HepG2 (cell line): ENCODE results near the gene ABCB10. TPM values are rescaled to one million over a fixed set of nuclear protein-coding genes. Genes with fewer than 3 reads are reported as not detected.

Experiments
- ATM ChIP-seq: fragments of 450-650 bp; IDR thresholded peaks from 2 replicates; pipeline ENCODE4 v1.7.1; 2017; ENCODE audit warnings: mild to moderate bottlenecking, borderline replicate concordance
- CBX1 ChIP-seq: IDR thresholded peaks from one replicate; pipeline ENCODE4 v1.6.1; 2016; ENCODE audit warnings: antibody characterized with exemption, low read depth
- FOXO1 ChIP-seq: sonication (generic); formaldehyde crosslinking; IDR thresholded peaks from 2 replicates; pipeline ENCODE4 v1.4.0; 2020; ENCODE audit warnings: missing genetic modification reagents
- RAD21 ChIP-seq: fragments of 450-650 bp; formaldehyde crosslinking; IDR thresholded peaks from 2 replicates; pipeline ENCODE4 v1.5.0; 2020; ENCODE audit warnings: mild to moderate bottlenecking
- TRIM24 ChIP-seq: sonication (generic); formaldehyde crosslinking; IDR thresholded peaks from 2 replicates; pipeline ENCODE4 v1.8.0; 2022; ENCODE audit warnings: mild to moderate bottlenecking, missing genetic modification reagents
- ZFP36L2 ChIP-seq: sonication (generic); formaldehyde crosslinking; IDR thresholded peaks from 2 replicates; pipeline ENCODE4 v1.4.0; 2020; ENCODE audit warnings: missing genetic modification reagents
- ZGPAT ChIP-seq: IDR thresholded peaks from 2 replicates; pipeline ENCODE4 v1.6.1; 2016; ENCODE audit warnings: mild to moderate bottlenecking
- ZNF775 ChIP-seq: sonication (generic); formaldehyde crosslinking; IDR thresholded peaks from 2 replicates; pipeline ENCODE4 v1.4.0; 2020; ENCODE audit warnings: missing genetic modification reagents, mild to moderate bottlenecking, moderate library complexity, borderline replicate concordance
- polyA plus RNA-seq, 8 experiments: library from polyadenylated mRNA; depleted of rRNA in 3 of 8; stranded (reverse) in 7 of 8; unstranded in 1 of 8; fragments of >200 nt; fragmentation: Illumina TruSeq in 4 of 8; extraction: Trizol in 4 of 8; gene quantifications; 2 replicates each; pipeline versions ENCODE4 v1.2.1 to v1.2.3, GENCODE V29; 2011 to 2016; ENCODE audit warnings: low read depth in 4 of 8, missing spikeins in 1 of 8, mixed read lengths in 1 of 8; ENCODE audit not compliant: insufficient read depth in 1 of 8
- total RNA-seq, 5 experiments: library from RNA; depleted of rRNA; stranded (reverse); fragments of >200 nt; fragmentation: Illumina TruSeq; extraction: Trizol; gene quantifications; 2 replicates each; pipeline ENCODE4 v1.2.3, GENCODE V29; 2016; ENCODE audit warnings: low read depth in 1 of 5
- TF ChIP-seq, protein P1 (sequence below): IDR thresholded peaks from 2 replicates; pipeline ENCODE4 v1.4.0; 2020; ENCODE audit warnings: mild to moderate bottlenecking, missing genetic modification reagents
- TF ChIP-seq, protein P2 (sequence below): sonication (generic); formaldehyde crosslinking; IDR thresholded peaks from 2 replicates; pipeline ENCODE4 v1.9.0; 2021; ENCODE audit warnings: missing genetic modification reagents, borderline replicate concordance
- TF ChIP-seq, protein P3 (sequence below): sonication (generic); formaldehyde crosslinking; IDR thresholded peaks from 2 replicates; pipeline ENCODE4 v1.4.0; 2020; ENCODE audit warnings: missing genetic modification reagents
- TF ChIP-seq, protein P4 (sequence below): sonication (generic); formaldehyde crosslinking; IDR thresholded peaks from 2 replicates; pipeline ENCODE4 v1.9.0; 2021; ENCODE audit warnings: mild to moderate bottlenecking, missing genetic modification reagents

ABCB10 gene
- total and polyA plus RNA-seq, 2 of the 13 experiments (the other 11 are each of a cell fraction or from before 2014, with no cell fraction given) = 11.2 to 28.9 TPM

DNA sequence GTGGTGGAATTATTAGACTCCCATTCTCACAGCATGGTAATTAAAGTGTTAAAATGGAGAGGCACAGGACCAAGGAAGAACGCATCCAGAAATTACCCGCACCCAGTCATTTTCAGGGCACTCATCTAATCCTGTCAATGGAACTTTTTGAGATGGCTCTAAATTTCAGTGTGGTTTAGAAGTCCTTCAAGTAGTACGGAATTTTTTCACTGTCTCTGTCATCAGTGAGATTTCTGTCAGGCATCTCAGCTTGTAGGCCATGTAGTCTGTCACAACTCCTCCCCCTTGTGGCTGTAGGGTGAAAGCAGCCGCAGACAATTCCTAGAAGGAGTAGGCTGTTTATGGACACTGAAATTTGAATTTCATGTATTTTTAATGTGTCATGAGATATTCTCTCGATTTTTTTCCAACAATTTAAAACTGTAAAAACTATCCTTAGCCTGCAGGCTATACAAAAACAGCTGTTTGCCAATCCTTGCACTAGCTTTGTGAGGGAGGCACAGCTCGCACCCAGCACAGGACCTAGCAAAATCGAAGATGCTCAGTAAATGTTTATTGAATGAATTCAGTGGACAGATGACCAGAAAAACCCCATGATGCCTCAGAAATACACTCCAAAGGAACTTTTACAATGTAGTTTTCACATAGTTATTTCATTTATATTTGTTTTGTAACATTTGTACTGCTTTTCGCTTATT lies 43.8 kb downstream of the ABCB10 start (continued):
- TF ChIP-seq, protein P1, sequence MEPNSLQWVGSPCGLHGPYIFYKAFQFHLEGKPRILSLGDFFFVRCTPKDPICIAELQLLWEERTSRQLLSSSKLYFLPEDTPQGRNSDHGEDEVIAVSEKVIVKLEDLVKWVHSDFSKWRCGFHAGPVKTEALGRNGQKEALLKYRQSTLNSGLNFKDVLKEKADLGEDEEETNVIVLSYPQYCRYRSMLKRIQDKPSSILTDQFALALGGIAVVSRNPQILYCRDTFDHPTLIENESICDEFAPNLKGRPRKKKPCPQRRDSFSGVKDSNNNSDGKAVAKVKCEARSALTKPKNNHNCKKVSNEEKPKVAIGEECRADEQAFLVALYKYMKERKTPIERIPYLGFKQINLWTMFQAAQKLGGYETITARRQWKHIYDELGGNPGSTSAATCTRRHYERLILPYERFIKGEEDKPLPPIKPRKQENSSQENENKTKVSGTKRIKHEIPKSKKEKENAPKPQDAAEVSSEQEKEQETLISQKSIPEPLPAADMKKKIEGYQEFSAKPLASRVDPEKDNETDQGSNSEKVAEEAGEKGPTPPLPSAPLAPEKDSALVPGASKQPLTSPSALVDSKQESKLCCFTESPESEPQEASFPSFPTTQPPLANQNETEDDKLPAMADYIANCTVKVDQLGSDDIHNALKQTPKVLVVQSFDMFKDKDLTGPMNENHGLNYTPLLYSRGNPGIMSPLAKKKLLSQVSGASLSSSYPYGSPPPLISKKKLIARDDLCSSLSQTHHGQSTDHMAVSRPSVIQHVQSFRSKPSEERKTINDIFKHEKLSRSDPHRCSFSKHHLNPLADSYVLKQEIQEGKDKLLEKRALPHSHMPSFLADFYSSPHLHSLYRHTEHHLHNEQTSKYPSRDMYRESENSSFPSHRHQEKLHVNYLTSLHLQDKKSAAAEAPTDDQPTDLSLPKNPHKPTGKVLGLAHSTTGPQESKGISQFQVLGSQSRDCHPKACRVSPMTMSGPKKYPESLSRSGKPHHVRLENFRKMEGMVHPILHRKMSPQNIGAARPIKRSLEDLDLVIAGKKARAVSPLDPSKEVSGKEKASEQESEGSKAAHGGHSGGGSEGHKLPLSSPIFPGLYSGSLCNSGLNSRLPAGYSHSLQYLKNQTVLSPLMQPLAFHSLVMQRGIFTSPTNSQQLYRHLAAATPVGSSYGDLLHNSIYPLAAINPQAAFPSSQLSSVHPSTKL (CRISPR knock-in tag) = 0 out of 2 replicates have a peak, but pooled peaks have one; percentile 32
- TF ChIP-seq TRIM24 (CRISPR knock-in tag) (no peak), ATM (no peak), RAD21 (peak; percentile 60), CBX1 (no peak), ZNF775 (CRISPR knock-in tag) (no peak), ZGPAT (CRISPR knock-in tag) (0 out of 2 replicates have a peak, but pooled peaks have one; percentile 17), ZFP36L2 (no peak), FOXO1 (no peak)
- TF ChIP-seq, protein P2, sequence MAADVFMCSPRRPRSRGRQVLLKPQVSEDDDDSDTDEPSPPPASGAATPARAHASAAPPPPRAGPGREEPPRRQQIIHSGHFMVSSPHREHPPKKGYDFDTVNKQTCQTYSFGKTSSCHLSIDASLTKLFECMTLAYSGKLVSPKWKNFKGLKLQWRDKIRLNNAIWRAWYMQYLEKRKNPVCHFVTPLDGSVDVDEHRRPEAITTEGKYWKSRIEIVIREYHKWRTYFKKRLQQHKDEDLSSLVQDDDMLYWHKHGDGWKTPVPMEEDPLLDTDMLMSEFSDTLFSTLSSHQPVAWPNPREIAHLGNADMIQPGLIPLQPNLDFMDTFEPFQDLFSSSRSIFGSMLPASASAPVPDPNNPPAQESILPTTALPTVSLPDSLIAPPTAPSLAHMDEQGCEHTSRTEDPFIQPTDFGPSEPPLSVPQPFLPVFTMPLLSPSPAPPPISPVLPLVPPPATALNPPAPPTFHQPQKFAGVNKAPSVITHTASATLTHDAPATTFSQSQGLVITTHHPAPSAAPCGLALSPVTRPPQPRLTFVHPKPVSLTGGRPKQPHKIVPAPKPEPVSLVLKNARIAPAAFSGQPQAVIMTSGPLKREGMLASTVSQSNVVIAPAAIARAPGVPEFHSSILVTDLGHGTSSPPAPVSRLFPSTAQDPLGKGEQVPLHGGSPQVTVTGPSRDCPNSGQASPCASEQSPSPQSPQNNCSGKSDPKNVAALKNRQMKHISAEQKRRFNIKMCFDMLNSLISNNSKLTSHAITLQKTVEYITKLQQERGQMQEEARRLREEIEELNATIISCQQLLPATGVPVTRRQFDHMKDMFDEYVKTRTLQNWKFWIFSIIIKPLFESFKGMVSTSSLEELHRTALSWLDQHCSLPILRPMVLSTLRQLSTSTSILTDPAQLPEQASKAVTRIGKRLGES (CRISPR knock-in tag) = no peak
- TF ChIP-seq, protein P3, sequence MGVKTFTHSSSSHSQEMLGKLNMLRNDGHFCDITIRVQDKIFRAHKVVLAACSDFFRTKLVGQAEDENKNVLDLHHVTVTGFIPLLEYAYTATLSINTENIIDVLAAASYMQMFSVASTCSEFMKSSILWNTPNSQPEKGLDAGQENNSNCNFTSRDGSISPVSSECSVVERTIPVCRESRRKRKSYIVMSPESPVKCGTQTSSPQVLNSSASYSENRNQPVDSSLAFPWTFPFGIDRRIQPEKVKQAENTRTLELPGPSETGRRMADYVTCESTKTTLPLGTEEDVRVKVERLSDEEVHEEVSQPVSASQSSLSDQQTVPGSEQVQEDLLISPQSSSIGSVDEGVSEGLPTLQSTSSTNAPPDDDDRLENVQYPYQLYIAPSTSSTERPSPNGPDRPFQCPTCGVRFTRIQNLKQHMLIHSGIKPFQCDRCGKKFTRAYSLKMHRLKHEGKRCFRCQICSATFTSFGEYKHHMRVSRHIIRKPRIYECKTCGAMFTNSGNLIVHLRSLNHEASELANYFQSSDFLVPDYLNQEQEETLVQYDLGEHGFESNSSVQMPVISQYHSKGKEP (CRISPR knock-in tag) = no peak
- TF ChIP-seq, protein P4, sequence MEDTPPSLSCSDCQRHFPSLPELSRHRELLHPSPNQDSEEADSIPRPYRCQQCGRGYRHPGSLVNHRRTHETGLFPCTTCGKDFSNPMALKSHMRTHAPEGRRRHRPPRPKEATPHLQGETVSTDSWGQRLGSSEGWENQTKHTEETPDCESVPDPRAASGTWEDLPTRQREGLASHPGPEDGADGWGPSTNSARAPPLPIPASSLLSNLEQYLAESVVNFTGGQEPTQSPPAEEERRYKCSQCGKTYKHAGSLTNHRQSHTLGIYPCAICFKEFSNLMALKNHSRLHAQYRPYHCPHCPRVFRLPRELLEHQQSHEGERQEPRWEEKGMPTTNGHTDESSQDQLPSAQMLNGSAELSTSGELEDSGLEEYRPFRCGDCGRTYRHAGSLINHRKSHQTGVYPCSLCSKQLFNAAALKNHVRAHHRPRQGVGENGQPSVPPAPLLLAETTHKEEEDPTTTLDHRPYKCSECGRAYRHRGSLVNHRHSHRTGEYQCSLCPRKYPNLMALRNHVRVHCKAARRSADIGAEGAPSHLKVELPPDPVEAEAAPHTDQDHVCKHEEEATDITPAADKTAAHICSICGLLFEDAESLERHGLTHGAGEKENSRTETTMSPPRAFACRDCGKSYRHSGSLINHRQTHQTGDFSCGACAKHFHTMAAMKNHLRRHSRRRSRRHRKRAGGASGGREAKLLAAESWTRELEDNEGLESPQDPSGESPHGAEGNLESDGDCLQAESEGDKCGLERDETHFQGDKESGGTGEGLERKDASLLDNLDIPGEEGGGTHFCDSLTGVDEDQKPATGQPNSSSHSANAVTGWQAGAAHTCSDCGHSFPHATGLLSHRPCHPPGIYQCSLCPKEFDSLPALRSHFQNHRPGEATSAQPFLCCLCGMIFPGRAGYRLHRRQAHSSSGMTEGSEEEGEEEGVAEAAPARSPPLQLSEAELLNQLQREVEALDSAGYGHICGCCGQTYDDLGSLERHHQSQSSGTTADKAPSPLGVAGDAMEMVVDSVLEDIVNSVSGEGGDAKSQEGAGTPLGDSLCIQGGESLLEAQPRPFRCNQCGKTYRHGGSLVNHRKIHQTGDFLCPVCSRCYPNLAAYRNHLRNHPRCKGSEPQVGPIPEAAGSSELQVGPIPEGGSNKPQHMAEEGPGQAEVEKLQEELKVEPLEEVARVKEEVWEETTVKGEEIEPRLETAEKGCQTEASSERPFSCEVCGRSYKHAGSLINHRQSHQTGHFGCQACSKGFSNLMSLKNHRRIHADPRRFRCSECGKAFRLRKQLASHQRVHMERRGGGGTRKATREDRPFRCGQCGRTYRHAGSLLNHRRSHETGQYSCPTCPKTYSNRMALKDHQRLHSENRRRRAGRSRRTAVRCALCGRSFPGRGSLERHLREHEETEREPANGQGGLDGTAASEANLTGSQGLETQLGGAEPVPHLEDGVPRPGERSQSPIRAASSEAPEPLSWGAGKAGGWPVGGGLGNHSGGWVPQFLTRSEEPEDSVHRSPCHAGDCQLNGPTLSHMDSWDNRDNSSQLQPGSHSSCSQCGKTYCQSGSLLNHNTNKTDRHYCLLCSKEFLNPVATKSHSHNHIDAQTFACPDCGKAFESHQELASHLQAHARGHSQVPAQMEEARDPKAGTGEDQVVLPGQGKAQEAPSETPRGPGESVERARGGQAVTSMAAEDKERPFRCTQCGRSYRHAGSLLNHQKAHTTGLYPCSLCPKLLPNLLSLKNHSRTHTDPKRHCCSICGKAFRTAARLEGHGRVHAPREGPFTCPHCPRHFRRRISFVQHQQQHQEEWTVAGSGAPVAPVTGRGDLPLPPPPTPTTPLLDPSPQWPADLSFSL (CRISPR knock-in tag) = no peak
